ENCODE measurements around the gene IL1F10. TPM values are rescaled to one million over a fixed set of nuclear protein-coding genes. Genes with fewer than 3 reads are reported as not detected.

The IL1F10 gene
- total RNA-seq, 1 experiment from 2014 or later: not detected

DNA sequence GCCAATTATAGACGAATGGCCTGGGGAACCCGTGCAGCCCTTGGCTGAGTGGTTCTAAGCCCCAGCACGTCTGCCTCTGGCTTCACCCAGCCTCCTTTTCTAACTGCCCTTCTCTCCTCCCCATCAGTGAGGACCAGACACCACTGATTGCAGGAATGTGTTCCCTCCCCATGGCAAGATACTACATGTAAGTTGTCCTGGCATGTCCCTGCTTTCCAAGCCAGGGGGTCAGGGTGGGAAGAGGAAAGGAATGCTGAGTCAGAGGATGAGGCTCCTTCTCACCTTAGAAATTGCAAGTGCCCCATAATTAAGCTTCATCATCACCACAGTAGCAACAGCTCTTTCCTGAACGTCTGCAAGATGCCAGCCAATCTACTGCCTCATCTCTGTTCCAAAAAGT is 4.8 kb downstream of the IL1F10 start:
- Histone ChIP-seq H3K18ac (ENCODE audit: insufficient read length, low read depth, low read length) (no peak overlapping the region), H3K56ac (ENCODE audit: insufficient read length, low read depth, low read length) (no peak overlapping the region), H2BK5ac (ENCODE audit: insufficient read length, low read length) (no peak overlapping the region), H3K79me2 (ENCODE audit: insufficient read depth, low read length) (no peaks in the 10 kb centered on the region), H4K8ac (replicated peaks; ENCODE audit: insufficient read length, low read depth, low read length) (no peak overlapping the region), H3K4me2 (ENCODE audit: insufficient read depth, insufficient read length, low read length) (no peak overlapping the region), H4K20me1 (ENCODE audit: control insufficient read depth, insufficient read depth, insufficient read length) (no peaks in the 10 kb centered on the region), H3K27me3 (ENCODE audit: insufficient read depth, low read length) (no peaks in the 10 kb centered on the region), H2AK5ac (ENCODE audit: insufficient read length, low read length) (no peak overlapping the region), H2AFZ (ENCODE audit: low read length) (no peak overlapping the region), H2BK15ac (ENCODE audit: low read depth, low read length) (no peak overlapping the region), H2BK12ac (ENCODE audit: insufficient read length, low read depth, low read length) (no peak overlapping the region), H3K9me3 (ENCODE audit: control insufficient read depth, low read depth, low read length) (no peaks in the 10 kb centered on the region), H4K91ac (ENCODE audit: insufficient read length, low read depth, low read length) (no peak overlapping the region), H3K14ac (ENCODE audit: insufficient read depth, low read length) (no peak overlapping the region), H3K4ac (ENCODE audit: low read depth, low read length) (no peak overlapping the region), H3K4me1 (ENCODE audit: insufficient read depth, low read length) (no peaks in the 10 kb centered on the region), H2BK120ac (ENCODE audit: low read depth, low read length, poor library complexity, severe bottlenecking) (no peak overlapping the region), H3K79me1 (ENCODE audit: insufficient read depth, low read depth, low read length, poor library complexity, severe bottlenecking) (no peaks in the 10 kb centered on the region), H3K23ac (ENCODE audit: insufficient read length, low read depth, low read length) (no peak overlapping the region), H3K27ac (ENCODE audit: insufficient read length, low read depth, low read length) (no peak overlapping the region), H3K23me2 (ENCODE audit: insufficient read length, low read depth, low read length, poor library complexity, severe bottlenecking) (no peaks in the 10 kb centered on the region), H3K9ac (ENCODE audit: extremely low read depth, insufficient read length, low read length) (no peak overlapping the region), H3T11ph (ENCODE audit: low read length) (no peak overlapping the region), H4K5ac (ENCODE audit: insufficient read length, low read depth, low read length) (no peak overlapping the region), H2BK20ac (ENCODE audit: low read depth, low read length, poor library complexity, severe bottlenecking) (no peak overlapping the region)
- TF ChIP-seq, protein P1, sequence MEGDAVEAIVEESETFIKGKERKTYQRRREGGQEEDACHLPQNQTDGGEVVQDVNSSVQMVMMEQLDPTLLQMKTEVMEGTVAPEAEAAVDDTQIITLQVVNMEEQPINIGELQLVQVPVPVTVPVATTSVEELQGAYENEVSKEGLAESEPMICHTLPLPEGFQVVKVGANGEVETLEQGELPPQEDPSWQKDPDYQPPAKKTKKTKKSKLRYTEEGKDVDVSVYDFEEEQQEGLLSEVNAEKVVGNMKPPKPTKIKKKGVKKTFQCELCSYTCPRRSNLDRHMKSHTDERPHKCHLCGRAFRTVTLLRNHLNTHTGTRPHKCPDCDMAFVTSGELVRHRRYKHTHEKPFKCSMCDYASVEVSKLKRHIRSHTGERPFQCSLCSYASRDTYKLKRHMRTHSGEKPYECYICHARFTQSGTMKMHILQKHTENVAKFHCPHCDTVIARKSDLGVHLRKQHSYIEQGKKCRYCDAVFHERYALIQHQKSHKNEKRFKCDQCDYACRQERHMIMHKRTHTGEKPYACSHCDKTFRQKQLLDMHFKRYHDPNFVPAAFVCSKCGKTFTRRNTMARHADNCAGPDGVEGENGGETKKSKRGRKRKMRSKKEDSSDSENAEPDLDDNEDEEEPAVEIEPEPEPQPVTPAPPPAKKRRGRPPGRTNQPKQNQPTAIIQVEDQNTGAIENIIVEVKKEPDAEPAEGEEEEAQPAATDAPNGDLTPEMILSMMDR (conservative IDR thresholded peaks at IDR 0.05): no peak
- DNase-seq: no peak
- H3K4me3 Mint-ChIP-seq: no peak overlapping the region
- 0 out of 4 replicates have a peak, but pooled peaks cover 0 to 3% of the 10 kb centered on the region in 2 experiments for H3K4me1 Mint-ChIP-seq
- no peak overlapping the region for H3K27ac Mint-ChIP-seq
- H3K36me3 Mint-ChIP-seq (ENCODE audit: insufficient read depth in 1 of 3, low read depth in 3 of 3): no peaks in the 10 kb centered on the region
- H3K27me3 Mint-ChIP-seq (ENCODE audit: low read depth): peaks cover 51% of the 10 kb centered on the region
- peaks cover 3 to 12% of the 10 kb centered on the region in 2 experiments; a peak in 4 of 5 replicates for H3K9me3 Mint-ChIP-seq
- no CpG with 5 or more reads among the region's 4 CpGs for WGBS (ENCODE audit: extremely low coverage, insufficient read length, low lambda C conversion rate)
